Tibial nerve (tissue), 4 donors: ENCODE measurements around the gene HAVCR2. TPM values are rescaled to one million over a fixed set of nuclear protein-coding genes. Genes with fewer than 3 reads are reported as not detected.
"Not testable (repeated sequence)": the region's sequence is repeated elsewhere in the genome, so short reads cannot be mapped to it uniquely, and the experiment has no call there.

Experiments
- DNase-seq, 2 donors: peaks; one replicate each; pipeline ENCODE4 v3.0.0-alpha.2; 2019; ENCODE audit warnings: low spot score in 2 of 2
- H3K27ac ChIP-seq, 4 donors: fragments of 200-600 bp; sonication (generic) in 3 of 4; one replicate each; pipeline ENCODE4 v1.5.1; 2017 to 2019; ENCODE audit warnings: mild to moderate bottlenecking in 1 of 4
- H3K27me3 ChIP-seq, 2 donors: fragments of 200-600 bp; sonication (generic) in 1 of 2; one replicate each; pipeline versions ENCODE4 v1.5.1 to v1.6.0; 2017 to 2019
- H3K36me3 ChIP-seq, 3 donors: fragments of 200-600 bp; sonication (generic); one replicate each; pipeline ENCODE4 v1.5.1; 2018 to 2019
- H3K4me1 ChIP-seq, 4 donors: fragments of 200-600 bp; sonication (generic) in 3 of 4; one replicate each; pipeline ENCODE4 v1.5.1; 2017 to 2019
- H3K4me3 ChIP-seq, 4 donors: fragments of 200-600 bp; sonication (generic) in 3 of 4; one replicate each; pipeline ENCODE4 v1.5.1; 2017 to 2019; ENCODE audit warnings: mild to moderate bottlenecking in 1 of 4, moderate library complexity in 1 of 4
- H3K9me3 ChIP-seq, 4 donors: fragments of 200-600 bp; sonication (generic) in 3 of 4; one replicate each; pipeline ENCODE4 v1.5.1; 2017 to 2019
- EP300 ChIP-seq, 2 donors: sonication (generic); formaldehyde crosslinking; IDR thresholded peaks; one replicate each; pipeline ENCODE4 v1.6.1; 2017; ENCODE audit warnings: antibody characterized with exemption in 2 of 2, mild to moderate bottlenecking in 1 of 2
- POLR2A ChIP-seq, 2 donors: fragments of 450-650 bp; IDR thresholded peaks; one replicate each; pipeline ENCODE4 v1.6.1; 2017; ENCODE audit warnings: antibody characterized with exemption in 2 of 2, mild to moderate bottlenecking in 2 of 2, moderate library complexity in 2 of 2
- WGBS, 2 donors: methylation state at CpG; one replicate each; pipeline ENCODE4 v1.1.5; 2018; 5-methylcytosine and 5-hydroxymethylcytosine counted together
- total RNA-seq, 4 donors: library from RNA; depleted of rRNA; stranded (reverse); fragments of >200 nt; gene quantifications; one replicate each; pipeline ENCODE4 v1.1.0, GENCODE V29; 2016
- TF ChIP-seq, protein P1 (sequence below), 5 experiments: fragments of 200-600 bp in 3 of 5; fragments of 450-650 bp in 2 of 5; sonication (generic) in 3 of 5; IDR thresholded peaks; one replicate each; pipeline ENCODE4 v1.5.1; 2016 to 2019; ENCODE audit warnings: antibody characterized with exemption in 5 of 5, mild to moderate bottlenecking in 3 of 5, moderate library complexity in 2 of 5

The HAVCR2 gene
- total RNA-seq, 4 donors from 2014 or later = 7.7 to 32.1 (median 13.8) TPM

DNA sequence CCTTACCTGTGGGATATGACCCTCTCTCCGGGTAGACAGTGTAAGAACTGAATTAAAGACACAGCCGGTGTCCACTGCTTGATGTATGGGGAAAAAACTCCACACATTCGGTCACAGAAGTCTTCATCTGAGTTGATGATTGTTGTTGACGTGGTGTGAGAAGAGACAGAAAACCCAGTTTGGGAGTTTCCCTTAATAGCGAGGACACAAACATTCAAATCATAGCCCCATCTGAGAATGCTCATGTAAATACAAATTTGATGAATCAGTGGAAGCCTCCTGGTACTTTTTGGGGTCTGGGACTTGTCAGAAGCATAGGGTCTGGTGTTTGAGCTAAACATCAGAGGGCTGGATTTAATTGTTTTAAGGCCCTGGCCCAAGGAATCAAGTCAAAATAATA lies 60.9 kb downstream of the HAVCR2 start:
- Histone ChIP-seq H3K9me3 (no peaks in the 10 kb centered on the region), H3K27me3 (no peaks in the 10 kb centered on the region), H3K4me3 (no peak overlapping the region), H3K36me3 (no peaks in the 10 kb centered on the region), H3K27ac (no peak overlapping the region), H3K4me1 (no peaks in the 10 kb centered on the region)
- DNase-seq = no peak
- TF ChIP-seq, protein P1, sequence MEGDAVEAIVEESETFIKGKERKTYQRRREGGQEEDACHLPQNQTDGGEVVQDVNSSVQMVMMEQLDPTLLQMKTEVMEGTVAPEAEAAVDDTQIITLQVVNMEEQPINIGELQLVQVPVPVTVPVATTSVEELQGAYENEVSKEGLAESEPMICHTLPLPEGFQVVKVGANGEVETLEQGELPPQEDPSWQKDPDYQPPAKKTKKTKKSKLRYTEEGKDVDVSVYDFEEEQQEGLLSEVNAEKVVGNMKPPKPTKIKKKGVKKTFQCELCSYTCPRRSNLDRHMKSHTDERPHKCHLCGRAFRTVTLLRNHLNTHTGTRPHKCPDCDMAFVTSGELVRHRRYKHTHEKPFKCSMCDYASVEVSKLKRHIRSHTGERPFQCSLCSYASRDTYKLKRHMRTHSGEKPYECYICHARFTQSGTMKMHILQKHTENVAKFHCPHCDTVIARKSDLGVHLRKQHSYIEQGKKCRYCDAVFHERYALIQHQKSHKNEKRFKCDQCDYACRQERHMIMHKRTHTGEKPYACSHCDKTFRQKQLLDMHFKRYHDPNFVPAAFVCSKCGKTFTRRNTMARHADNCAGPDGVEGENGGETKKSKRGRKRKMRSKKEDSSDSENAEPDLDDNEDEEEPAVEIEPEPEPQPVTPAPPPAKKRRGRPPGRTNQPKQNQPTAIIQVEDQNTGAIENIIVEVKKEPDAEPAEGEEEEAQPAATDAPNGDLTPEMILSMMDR (IDR thresholded peaks at IDR 0.05) = no peak
- no peak for TF ChIP-seq POLR2A (IDR thresholded peaks at IDR 0.05)
- TF ChIP-seq EP300 (IDR thresholded peaks at IDR 0.05) = no peak
- WGBS, 2 donors = 86 to 92% methylated on average over 5 of the region's 5 CpGs

DNA sequence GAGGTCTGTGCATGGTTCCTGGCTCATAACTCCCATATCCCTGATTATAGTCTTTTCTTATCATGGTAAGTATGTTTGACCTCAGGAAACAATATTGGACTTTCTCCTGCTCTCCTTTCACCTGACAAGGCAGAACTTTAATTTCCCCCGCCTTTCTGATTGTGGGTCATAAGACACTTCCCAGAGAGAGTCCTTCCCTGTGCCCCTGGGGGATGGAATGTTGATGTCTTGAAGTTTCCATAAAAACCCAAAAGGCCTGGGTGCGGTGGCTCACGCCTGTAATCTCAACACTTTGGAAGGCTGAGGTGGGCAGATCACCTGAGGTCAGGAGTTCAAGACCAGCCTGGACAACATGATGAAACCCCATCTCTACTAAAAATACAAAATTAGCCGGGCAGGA lies 61.8 kb downstream of the HAVCR2 start:
- not testable (repeated sequence) for H3K27me3 ChIP-seq, H3K4me3 ChIP-seq, H3K27ac ChIP-seq, H3K4me1 ChIP-seq, H3K36me3 ChIP-seq, H3K9me3 ChIP-seq, DNase-seq
- 86 to 91% methylated on average over 4 of the region's 4 CpGs for WGBS, 2 donors

DNA sequence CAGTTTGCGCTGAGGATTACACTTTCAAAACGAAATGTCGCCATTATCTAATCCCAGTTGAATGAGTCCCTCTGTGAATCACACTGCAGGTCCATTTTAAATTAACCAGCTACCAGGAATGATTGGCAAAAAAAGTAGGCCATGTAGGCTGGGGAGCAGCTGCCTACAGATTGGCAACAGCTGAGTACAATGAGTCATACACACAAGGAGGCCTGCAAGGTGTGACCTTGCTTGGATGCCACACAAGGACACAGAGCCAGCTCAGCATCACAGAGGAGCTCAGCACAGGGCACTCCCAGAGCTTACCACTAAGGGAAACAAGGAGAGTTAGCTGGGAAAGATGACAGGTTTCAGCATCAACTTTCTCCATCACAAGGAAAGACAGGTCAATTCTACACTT lies 62.8 kb downstream of the HAVCR2 start:
- no peaks in the 10 kb centered on the region for H3K36me3 ChIP-seq
- H3K27me3 ChIP-seq = no peaks in the 10 kb centered on the region
- TF ChIP-seq, protein P1 (IDR thresholded peaks at IDR 0.05) = no peak
- no peak for TF ChIP-seq POLR2A (IDR thresholded peaks at IDR 0.05)
- TF ChIP-seq EP300 (IDR thresholded peaks at IDR 0.05) = no peak
- no peaks in the 10 kb centered on the region for H3K4me1 ChIP-seq
- H3K4me3 ChIP-seq = no peak overlapping the region
- WGBS, 2 donors = 88 to 94% methylated on average over 3 of the region's 3 CpGs
- H3K9me3 ChIP-seq = no peaks in the 10 kb centered on the region
- DNase-seq = no peak
- H3K27ac ChIP-seq = no peak overlapping the region

DNA sequence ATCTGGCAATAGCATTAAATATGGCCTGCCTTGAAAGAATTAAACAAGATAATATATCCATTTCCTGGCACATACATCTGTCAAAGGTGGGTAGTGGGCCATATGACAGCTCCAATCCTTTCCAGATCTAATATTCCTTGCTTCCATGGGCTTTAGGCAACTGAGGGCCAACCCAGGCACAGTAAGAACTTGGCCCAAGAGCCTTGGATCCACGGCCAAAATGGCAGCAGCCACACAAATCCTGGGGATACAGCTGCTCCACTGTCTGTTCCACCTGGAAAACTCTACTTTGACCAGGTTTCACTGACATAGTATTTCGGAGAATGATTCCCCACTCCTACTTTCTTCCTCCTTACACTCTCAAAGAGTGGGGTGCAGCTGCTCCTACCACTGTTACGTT lies 63.2 kb downstream of the HAVCR2 start:
- H3K9me3 ChIP-seq = no peaks in the 10 kb centered on the region
- no peak overlapping the region for H3K4me3 ChIP-seq
- H3K27ac ChIP-seq = no peak overlapping the region
- TF ChIP-seq POLR2A (IDR thresholded peaks at IDR 0.05) (no peak), EP300 (IDR thresholded peaks at IDR 0.05) (no peak)
- TF ChIP-seq, protein P1 (IDR thresholded peaks at IDR 0.05) = no peak
- H3K36me3 ChIP-seq = no peaks in the 10 kb centered on the region
- DNase-seq = no peak
- no peaks in the 10 kb centered on the region for H3K4me1 ChIP-seq
- no peaks in the 10 kb centered on the region for H3K27me3 ChIP-seq
- 49 to 77% methylated on average over 3 of the region's 3 CpGs for WGBS, 2 donors

DNA sequence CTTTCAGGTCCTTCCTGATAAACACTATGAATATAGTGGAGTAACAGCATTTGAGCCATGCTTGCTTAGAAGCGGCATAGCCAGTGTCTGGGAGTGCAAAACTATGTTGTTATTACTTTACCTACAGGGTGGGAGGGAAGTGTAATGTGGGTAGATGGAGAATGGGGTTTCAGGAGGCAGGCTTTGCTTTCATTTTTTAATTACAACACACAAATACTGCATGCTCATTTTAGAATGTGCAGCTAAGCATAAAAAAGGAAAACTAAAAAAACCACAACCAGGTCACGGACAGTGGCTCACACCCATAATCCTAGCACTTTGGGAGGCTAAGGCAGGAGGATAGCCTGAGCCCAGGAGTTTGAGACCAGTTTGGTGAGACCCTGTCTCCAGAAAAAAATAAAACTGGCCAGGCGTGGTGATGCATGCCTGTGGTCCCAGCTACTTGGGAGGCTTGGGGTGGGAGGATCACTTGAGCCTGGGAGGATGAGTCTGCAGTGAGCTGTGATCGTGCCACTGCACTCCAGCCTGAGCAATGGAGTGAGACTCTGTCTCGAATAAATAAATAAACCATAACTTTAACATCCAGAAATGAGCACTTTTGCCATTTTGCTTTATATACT lies 70.2 kb downstream of the HAVCR2 start:
- 83 to 89% methylated on average over 5 of the region's 5 CpGs for WGBS, 2 donors
- no peak for DNase-seq
- H3K27me3 ChIP-seq = no peaks in the 10 kb centered on the region
- H3K36me3 ChIP-seq = no peaks in the 10 kb centered on the region
- no peaks in the 10 kb centered on the region for H3K4me1 ChIP-seq
- no peak overlapping the region for H3K27ac ChIP-seq
- H3K9me3 ChIP-seq = no peaks in the 10 kb centered on the region
- TF ChIP-seq EP300 (IDR thresholded peaks at IDR 0.05) = no peak
- no peak for TF ChIP-seq POLR2A (IDR thresholded peaks at IDR 0.05)
- TF ChIP-seq, protein P1 (IDR thresholded peaks at IDR 0.05) = no peak
- H3K4me3 ChIP-seq = no peak overlapping the region

Other genes starting within 250 kb of the HAVCR2 start
- gene TIMD4, start 145.8 kb downstream of the HAVCR2 start, total RNA-seq = not detected
- gene HAVCR1, start 49.9 kb downstream of the HAVCR2 start, total RNA-seq = under 1 TPM in 1 of 4 donors, not detected in 3; 0.42 TPM
- 10 to 100 TPM in 3 of 4 donors, 1 to 10 TPM in 1; 5.9 to 15.7 (median 12.3) TPM for gene MED7, start 33.8 kb upstream of the HAVCR2 start, total RNA-seq
- not detected for gene GARIN3, start 57.2 kb upstream of the HAVCR2 start, total RNA-seq
- 1 to 10 TPM in 3 of 4 donors, under 1 TPM in 1; 0.44 to 3.3 (median 1.2) TPM for gene ITK, start 71.8 kb upstream of the HAVCR2 start, total RNA-seq
- 10 to 100 TPM; 14.4 to 27.3 (median 18.0) TPM for gene CYFIP2, start 157.1 kb upstream of the HAVCR2 start, total RNA-seq